Body of pancreas (tissue), 4 donors: ENCODE measurements around the gene LPP.

Experiments
- POLR2A ChIP-seq, 3 donors: fragments of 450-650 bp; IDR thresholded peaks; one replicate each; pipeline ENCODE4 v1.6.1; 2016; ENCODE audit warnings: antibody characterized with exemption in 3 of 3, mild to moderate bottlenecking in 2 of 3
- TF ChIP-seq, protein P1 (sequence below), 7 experiments: fragments of 450-650 bp in 4 of 7; fragments of 200-600 bp in 3 of 7; sonication (generic) in 3 of 7; IDR thresholded peaks; one replicate each; pipeline ENCODE4 v1.5.1; 2016 to 2019; ENCODE audit warnings: antibody characterized with exemption in 7 of 7

DNA sequence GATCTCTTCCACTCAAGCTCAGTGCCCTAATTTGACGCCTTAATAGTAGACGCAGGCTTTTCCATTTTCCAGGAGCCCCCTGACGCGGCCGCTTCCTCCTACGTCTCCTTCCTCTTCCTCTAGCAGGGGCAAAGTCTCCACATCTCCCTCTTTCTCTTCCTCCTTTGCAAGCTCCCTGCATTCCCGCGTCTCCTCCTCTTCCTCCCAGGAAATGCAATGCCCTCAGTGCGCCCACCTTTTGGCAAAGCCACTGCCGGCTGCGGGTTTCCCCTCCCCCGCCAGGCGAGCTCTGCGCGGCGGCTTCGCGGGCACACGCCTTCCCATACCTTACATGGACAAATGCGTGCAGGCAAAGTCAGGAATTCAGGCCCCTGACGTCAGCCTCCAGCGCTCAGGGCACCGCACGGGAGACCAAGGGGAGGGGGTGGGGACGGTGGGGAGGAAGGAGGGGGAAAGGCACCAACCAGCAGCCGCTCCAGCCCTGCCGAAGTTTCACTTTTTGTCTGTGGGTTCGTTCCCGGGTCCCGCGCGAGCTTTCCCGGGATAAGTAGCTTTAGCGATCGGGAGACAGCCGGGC lies 432 bp upstream of the LPP start:
- peak; percentile 45 to 76 (median 67) for TF ChIP-seq POLR2A (IDR thresholded peaks at IDR 0.05)
- TF ChIP-seq, protein P1, sequence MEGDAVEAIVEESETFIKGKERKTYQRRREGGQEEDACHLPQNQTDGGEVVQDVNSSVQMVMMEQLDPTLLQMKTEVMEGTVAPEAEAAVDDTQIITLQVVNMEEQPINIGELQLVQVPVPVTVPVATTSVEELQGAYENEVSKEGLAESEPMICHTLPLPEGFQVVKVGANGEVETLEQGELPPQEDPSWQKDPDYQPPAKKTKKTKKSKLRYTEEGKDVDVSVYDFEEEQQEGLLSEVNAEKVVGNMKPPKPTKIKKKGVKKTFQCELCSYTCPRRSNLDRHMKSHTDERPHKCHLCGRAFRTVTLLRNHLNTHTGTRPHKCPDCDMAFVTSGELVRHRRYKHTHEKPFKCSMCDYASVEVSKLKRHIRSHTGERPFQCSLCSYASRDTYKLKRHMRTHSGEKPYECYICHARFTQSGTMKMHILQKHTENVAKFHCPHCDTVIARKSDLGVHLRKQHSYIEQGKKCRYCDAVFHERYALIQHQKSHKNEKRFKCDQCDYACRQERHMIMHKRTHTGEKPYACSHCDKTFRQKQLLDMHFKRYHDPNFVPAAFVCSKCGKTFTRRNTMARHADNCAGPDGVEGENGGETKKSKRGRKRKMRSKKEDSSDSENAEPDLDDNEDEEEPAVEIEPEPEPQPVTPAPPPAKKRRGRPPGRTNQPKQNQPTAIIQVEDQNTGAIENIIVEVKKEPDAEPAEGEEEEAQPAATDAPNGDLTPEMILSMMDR (IDR thresholded peaks at IDR 0.05) = peak in 3 of 7 experiments; percentile 11 to 20 (median 18)
